ENCODE data around the gene CYTH1.

DNA sequence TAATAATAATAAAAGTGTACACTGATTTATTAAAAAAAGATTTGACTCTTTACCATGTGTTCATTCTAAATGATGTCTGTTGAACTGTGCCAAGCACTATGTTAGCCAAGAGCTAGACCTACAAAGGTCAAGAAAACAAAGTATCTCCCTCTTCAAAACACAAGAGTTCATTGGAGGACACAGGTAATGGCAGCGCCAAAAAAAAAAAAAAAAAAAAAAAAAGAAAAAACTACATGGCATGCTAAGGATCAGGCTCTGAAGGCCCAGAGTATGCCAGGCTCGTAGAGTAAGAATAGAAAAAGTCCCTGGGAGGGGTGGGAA is 35.2 kb downstream of the CYTH1 start:
- TF ChIP-seq ZNF317 (CRISPR knock-in tag; IDR thresholded peaks at IDR 0.05; ENCODE audit: borderline replicate concordance, low read depth): no peak
- TF ChIP-seq, protein P1, sequence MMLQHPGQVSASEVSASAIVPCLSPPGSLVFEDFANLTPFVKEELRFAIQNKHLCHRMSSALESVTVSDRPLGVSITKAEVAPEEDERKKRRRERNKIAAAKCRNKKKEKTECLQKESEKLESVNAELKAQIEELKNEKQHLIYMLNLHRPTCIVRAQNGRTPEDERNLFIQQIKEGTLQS (CRISPR knock-in tag; conservative IDR thresholded peaks at IDR 0.05): no peak
- TF ChIP-seq, protein P2, sequence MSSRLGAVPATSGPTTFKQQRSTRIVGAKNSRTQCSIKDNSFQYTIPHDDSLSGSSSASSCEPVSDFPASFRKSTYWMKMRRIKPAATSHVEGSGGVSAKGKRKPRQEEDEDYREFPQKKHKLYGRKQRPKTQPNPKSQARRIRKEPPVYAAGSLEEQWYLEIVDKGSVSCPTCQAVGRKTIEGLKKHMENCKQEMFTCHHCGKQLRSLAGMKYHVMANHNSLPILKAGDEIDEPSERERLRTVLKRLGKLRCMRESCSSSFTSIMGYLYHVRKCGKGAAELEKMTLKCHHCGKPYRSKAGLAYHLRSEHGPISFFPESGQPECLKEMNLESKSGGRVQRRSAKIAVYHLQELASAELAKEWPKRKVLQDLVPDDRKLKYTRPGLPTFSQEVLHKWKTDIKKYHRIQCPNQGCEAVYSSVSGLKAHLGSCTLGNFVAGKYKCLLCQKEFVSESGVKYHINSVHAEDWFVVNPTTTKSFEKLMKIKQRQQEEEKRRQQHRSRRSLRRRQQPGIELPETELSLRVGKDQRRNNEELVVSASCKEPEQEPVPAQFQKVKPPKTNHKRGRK (CRISPR knock-in tag; IDR thresholded peaks at IDR 0.05; ENCODE audit: borderline replicate concordance): no peak
- TF ChIP-seq, protein P3, sequence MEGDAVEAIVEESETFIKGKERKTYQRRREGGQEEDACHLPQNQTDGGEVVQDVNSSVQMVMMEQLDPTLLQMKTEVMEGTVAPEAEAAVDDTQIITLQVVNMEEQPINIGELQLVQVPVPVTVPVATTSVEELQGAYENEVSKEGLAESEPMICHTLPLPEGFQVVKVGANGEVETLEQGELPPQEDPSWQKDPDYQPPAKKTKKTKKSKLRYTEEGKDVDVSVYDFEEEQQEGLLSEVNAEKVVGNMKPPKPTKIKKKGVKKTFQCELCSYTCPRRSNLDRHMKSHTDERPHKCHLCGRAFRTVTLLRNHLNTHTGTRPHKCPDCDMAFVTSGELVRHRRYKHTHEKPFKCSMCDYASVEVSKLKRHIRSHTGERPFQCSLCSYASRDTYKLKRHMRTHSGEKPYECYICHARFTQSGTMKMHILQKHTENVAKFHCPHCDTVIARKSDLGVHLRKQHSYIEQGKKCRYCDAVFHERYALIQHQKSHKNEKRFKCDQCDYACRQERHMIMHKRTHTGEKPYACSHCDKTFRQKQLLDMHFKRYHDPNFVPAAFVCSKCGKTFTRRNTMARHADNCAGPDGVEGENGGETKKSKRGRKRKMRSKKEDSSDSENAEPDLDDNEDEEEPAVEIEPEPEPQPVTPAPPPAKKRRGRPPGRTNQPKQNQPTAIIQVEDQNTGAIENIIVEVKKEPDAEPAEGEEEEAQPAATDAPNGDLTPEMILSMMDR (IDR thresholded peaks at IDR 0.05): no peak
- no peak for TF ChIP-seq SMAD3 (CRISPR knock-in tag; IDR thresholded peaks at IDR 0.05; ENCODE audit: borderline replicate concordance)

Measured in WTC11 (cell line).